Measurements from ENCODE around the gene COL5A1.
"Not testable (repeated sequence)": the region's sequence is repeated elsewhere in the genome, so short reads cannot be mapped to it uniquely, and the experiment has no call there.

Gene COL5A1

DNA sequence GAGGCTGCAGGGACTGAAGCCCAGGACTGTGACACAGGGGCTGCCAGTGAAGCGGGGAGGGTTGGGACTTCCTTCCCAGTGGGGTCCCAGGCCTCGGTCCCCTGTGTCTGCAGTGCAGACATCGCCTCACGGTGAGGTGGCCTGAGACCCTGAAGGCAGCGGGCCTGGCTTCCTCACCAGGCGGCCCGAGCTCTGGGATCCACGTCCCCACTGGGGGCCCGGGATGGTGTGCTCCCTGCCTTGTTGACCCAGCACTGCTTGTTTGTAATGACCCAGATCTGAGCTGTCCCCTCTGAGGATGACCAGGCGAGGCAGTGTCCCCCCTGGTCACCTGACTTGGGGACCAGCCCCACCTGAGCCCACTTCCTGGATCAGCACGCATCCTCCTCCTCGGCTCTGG is 53.1 kb downstream of the COL5A1 start:
- no peak for DNase-seq

DNA sequence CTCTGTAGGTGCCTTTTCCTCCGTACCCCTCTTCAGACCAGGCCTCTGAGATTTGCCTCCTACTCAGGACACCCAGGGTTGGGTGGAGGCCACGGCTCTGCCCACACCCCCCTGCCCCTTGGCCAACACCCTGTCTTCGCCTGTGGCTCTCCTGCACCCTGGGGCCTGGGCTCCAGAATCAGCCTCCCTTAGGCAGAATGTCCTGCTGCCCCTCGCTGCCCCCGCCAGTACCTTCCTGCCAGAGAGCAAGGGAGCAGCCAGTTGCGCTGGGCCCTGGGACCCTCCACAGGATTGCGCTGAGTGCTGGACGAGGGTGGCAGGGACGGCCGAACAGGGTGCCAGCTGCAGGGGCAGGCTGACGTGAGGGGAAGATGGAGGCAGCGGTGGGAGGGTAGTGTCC is 53.5 kb downstream of the COL5A1 start:
- no peak for DNase-seq

DNA sequence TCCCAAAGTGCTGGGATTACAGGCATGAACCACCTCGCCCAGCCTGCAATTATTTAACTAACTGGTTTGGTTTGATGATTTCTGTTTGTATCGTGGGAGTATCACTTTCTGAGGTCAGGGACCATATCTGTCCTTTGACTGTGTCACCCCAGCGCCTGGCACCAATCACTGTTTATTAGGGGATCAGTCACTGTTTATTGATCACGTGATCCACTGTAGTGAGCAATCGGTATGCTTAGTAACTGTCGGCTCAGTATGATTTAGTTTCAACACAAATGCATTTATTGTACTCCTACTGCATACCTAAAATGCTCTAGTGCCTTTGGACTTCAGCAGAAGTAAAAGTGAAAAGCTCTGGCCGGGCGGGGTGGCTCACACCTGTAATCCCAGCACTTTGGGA is 54.8 kb downstream of the COL5A1 start:
- no peak for DNase-seq

- no peak for DNase-seq
These were observed 56.5 kb downstream of the COL5A1 start for GRCh38 chr9:134698111-134698510.

- peak; percentile 18 for DNase-seq
These were observed 57.2 kb downstream of the COL5A1 start for GRCh38 chr9:134698587-134699342.

DNA sequence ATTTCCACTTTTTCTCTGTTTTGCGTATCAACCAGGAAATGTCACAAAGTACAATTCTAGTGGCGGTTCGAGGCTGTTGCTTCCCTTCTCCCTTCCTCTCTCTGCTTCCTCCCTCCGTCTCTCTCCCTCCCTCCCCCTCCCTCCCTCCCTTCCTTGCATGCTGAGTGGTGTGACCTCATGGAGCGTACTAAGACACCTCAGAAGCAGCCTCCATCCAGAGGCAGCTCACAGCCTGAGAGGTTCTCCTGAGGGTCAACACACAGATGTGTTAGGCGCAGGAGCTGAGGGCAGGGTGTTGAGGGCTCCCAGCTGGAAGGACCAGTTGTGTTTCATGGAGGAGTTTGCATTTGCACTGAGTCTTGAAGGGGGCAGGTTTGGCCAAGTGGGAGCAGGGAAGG is 57.7 kb downstream of the COL5A1 start:
- no peak for DNase-seq

DNA sequence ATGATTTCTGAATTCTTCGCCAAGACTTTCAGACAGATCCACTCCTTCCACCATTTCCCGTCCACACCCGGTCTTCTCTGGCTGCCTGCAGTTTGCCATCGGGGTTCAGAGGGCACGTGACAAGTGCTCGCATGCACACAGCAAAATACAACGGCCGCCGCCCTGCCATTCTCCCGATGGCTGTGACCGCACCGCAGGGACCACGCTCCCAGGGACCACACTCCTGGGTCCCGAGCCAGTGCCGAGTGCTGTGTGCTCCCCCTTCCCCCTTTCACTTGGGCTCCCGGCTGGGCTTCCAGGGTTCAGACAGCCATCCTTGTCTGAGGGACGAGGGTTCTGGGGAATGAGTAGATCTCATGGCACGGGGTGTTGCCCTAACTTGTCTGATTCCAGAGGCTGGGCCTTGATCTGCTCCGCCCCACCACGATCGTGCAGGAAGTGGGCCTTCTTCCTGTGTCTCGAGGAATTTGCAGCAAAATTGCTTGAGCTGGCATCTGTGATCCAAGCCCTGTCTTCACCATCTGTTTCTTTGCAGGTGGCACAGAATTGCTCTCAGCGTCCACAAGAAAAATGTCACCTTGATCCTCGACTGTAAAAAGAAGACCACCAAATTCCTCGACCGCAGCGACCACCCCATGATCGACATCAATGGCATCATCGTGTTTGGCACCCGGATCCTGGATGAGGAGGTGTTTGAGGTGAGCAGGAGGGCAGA is 59.2 kb downstream of the COL5A1 start:
- no peak for DNase-seq

DNA sequence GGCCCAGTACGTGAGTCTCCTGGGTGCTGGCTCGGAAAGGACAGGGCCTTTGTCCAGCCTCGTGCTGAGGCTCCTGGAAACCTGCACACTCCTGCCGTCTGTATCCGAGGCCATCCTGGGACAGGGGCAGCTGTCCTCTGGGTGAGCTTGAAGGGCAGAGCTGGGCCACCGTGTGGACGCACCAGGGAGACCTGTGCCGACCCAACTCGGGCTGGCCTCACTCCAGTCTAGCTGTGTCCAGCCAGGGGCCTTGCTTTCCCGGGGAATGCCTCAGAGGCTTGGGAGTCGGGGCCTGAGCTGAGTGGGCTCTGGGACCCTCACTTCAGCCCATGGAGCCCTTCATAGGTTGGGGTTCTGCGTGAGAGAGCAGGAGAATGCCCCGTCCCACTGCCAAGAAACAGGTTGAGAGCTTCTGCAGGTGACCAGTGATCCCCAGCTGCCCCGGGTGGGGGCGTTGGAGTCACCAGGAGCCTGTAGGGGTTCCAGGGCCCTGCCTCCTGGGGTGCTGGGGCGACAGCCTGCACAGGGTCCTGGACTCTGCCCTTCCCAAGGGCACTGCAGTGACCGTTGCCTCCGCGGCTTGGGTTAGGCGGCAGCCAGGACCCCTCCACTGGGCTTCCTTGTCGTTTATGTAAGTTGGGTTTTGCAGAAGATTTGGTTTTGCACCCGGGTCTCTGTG is 60.1 kb downstream of the COL5A1 start:
- DNase-seq = no peak

DNA sequence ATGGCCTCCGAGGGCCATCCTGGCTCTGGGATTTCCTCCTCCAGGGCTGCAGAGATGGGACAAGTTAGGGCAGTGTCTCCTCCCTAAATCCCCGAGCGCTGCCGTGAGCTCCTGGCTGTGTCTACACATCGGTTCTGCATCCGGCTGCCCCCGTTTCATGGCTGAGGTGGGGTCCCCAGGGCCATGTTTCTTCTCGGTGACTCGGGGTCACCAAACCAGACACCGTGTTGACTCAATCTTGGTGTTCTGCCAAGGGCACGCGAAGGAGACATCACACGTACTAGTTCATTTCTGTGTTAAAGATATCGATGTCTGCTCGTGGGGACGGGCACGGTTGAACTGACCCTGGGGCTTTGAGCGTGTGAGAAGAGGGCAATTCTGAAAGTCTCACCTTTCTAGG is 60.7 kb downstream of the COL5A1 start:
- no peak for DNase-seq

- DNase-seq = not testable (repeated sequence)
These were observed 62.1 kb downstream of the COL5A1 start for GRCh38 chr9:134703730-134704114.

GRCh38 chr9:134704498-134704897 is 62.9 kb downstream of the COL5A1 start:
- DNase-seq = no peak

DNA sequence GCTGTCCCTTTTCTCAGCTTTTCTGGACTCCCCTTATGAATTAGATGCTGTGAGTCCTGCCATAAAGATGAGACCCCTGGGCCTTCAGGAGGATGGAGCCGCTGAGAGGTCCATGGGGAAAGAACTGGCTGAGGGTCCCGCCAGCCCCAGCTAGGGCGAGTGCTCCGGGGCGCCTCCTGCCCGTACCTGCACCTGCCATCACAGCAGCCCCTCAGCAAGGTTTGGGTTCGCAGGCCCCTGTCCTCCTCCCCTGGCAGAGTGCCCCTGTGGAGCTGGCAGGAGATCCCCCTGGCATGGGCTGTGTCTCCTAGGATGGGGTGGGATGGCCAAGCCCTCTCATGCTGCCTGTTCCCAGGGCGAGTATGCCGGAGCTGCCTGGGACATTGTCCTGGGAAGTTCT is 64.2 kb downstream of the COL5A1 start:
- DNase-seq = no peak

DNA sequence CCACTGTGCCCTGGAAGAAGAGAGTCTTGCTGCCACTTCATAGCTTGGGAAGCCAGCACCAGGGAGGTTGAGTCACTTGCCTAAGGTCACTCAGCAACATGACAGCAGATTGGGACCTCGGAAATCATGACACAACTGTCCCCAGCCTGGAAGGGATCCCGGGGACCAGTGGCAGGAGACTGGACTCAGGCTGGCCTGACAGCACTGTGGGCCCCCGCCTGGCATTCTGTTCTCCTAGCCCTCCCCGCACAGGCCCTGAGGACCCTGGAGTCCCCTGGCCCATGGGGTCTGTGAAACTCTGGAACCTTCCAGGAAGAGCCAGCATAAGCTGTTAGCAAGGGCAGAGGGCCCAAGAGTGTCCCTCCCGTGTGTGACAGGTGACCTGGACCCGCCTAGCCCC is 64.9 kb downstream of the COL5A1 start:
- DNase-seq = no peak

- no peak for DNase-seq
These were observed 65.6 kb downstream of the COL5A1 start for GRCh38 chr9:134707031-134707680.

DNA sequence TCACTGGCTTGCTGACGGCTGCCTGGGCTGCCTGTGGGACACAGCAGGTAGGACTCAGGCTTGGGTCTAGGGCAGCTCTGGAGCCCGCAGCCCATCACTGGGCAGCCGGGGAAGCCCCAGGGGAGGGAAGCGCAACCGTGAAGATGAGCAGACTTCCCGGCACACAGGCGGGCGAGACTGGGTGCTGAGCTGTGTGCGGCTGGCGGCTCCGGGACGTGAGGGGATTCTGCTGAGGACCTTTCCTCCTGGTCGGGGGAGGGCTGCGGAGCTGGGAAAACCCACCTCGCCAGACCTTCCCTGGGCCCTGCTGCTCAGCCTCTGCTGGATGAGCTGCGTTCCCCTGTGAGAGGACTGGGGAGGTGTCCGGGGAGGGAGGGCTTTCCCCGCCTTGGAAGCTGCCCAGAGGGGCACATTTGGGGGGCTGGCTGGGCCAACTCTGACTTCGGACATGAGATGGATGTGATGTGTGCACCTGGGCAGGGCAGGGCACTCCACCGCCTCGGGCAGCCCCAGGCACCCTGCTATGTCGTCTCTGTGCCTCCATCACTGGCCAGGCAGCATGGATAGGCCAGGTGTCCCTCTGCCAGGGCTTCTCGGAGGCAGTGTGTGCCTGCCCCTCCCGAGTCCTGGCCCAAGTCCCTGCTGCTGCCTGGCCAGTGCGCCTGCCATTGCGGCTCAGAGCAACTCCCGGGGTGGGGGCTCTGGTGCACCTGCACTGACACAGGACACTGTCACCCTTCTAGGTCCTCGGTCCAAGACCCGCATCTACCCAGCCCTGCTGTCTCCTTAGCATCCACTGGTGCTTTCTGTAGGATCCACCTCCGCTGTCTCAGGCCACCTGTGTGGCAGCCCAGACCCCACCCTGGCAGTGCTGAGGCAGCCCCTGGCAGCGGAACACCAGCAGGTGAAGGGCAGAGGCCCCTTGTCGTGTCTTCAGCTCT is 66.4 kb downstream of the COL5A1 start:
- DNase-seq = no peak

DNA sequence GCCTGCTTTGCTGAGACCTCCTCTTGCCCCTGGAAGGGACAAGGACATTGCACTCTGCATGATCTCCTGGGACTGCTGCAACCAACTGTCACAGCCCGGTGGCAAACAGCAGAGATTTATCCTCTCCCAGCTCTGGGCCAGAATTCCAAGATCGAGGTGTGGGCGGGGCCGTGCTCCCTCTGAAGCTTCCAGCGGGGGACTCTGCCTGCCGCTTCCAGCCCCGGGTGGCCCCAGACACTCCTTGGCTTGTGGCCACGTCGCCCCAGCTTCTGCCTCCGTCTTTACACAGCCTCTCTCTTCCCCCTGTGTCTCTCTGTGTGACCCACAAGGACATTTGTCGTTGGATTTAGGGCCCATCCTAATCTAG is 67.1 kb downstream of the COL5A1 start:
- DNase-seq = no peak

DNA sequence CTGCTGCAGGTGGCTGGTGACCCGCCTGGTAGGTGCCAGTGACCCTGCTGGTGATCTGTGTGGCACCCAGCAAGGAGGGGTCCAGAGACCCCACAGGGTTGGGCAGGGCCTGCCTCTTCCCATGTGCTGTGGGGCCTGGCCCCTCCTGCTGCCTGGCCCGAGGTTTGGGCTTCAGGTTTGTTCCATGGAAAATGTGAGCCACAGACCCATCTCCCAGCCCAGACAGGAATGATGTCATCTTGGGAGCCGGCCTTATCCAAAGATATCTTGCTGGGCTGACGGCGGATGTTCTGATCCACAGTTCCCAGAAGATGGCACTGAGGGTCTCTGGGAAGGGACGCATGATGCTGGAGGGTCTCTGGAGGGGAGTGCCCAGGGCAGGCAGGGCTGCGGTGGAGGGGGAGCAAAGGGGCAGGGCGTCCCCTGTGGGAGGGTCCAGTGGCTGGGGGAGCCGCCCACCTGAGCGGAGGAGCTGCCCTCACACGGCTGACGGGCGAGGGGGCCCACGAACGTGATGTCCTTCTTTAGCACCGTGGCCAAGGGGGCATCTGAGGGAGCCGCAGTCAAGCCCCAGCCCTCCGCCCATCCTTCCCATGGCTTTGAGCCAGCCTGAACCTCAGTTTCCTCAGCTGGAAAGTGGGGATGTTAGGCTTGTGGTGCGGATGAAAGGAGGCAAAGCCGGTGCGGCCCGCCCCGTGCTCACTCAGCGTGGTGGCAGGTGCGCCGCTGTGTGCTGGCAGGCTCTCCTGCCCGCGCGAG is 68.1 kb downstream of the COL5A1 start:
- DNase-seq = no peak

DNA sequence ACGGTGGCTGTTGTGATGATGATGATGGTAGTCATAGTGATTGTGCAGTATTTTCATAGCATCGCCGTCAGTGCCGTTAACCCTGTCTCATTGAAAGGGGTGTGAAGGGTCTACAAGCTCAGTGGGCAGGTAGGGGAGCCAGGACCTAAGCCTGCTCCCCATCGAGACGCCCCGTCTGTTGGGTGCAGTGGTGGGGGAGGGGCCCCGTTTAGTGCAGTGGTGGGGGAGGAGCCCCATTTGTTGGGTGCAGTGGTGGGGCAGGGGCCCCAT is 68.6 kb downstream of the COL5A1 start:
- no peak for DNase-seq

DNA sequence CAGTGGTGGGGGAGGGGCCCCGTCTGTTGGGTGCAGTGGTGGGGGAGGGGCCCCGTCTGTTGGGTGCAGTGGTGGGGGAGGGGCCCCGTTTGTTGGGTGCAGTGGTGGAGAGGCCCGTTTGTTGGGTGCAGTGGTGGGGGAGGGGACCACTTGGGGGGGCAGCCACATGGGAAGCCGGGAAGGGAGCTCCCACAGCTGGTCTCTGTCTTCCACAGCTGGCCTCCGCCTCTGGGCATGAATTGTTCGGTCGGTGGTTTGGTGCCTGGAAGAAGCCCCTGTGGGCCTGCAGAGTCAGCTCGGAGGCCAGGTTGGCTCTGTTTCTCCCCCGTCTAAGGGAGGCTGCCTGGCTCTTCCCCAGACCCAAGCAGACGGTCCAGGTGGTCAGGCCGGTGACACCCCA is 69.3 kb downstream of the COL5A1 start:
- no peak for DNase-seq

DNA sequence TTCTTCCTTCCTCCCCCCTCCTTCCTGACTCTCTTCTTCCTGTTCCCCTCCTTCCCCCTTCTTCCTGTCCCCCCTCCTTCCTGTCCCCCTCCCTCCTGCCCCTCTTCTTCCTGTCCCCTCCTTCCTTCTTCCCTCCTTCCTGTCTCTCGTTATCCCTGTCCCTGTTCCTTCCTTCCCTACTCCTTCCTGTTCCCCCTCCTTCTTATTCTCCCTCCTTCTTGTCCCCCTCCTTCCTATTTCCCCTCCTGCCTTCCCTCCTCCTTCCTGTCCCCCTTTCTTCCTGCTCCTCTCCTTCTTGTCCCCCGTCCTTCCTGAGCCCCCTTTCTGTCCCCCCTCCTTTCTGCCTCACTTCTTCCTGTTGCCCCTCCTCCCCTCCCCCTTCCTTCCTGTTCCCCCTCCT is 70.6 kb downstream of the COL5A1 start:
- no peak for DNase-seq

- DNase-seq = no peak
These were observed 71.3 kb downstream of the COL5A1 start for GRCh38 chr9:134712926-134713325.

GRCh38 chr9:134715536-134715935 is 73.9 kb downstream of the COL5A1 start:
- not testable (repeated sequence) for DNase-seq
